8988T (cell line): ENCODE data around the gene RNASE8.

Experiments used
- DNase-seq: peaks from one replicate; pipeline ENCODE4 v3.0.0; 2011

The RNASE8 gene

DNA sequence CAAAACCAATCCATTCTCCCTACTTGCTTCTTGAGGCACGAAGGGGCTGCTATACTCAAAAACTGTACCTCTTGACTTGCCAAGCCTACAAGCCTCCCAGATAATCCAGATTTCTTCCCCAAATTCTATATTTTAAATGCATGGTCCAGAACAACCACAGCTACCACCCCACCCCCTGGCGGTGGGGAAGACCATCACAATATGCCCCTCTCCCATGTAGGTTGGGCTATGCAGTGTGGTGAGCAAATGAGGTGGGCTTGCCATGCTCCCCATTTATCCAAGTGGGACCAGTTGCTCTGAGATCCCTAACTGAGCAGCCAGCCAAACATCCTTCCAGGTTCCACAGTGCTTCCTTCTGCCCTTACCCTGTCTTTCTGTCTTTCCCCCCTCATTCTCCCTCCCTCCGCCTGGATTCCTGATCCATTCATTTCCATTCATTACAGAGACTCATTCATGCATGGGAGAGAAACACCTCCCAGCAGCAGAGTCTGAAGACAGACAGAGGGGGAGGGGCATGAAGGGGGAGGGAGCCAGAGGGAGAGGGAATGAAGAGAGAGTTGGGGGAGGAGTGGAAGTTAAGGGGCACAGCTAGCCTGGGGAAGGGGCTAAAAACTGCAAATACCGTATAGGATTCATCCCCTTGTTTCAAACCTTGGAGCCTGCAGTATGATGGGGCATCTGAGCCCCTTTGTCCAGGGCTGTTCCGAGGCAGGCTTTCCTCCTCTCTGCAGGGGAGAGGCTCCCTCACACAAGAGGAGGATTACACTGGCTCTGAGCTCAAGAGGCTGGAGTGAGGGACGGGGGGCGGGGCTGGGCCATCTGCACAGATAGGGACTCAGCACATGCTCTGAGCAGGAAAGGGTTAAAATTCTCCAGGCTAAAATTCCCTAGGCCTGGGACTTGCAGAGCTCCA, 36.4 kb downstream of the RNASE8 start:
- peak; percentile 26 for DNase-seq

DNA sequence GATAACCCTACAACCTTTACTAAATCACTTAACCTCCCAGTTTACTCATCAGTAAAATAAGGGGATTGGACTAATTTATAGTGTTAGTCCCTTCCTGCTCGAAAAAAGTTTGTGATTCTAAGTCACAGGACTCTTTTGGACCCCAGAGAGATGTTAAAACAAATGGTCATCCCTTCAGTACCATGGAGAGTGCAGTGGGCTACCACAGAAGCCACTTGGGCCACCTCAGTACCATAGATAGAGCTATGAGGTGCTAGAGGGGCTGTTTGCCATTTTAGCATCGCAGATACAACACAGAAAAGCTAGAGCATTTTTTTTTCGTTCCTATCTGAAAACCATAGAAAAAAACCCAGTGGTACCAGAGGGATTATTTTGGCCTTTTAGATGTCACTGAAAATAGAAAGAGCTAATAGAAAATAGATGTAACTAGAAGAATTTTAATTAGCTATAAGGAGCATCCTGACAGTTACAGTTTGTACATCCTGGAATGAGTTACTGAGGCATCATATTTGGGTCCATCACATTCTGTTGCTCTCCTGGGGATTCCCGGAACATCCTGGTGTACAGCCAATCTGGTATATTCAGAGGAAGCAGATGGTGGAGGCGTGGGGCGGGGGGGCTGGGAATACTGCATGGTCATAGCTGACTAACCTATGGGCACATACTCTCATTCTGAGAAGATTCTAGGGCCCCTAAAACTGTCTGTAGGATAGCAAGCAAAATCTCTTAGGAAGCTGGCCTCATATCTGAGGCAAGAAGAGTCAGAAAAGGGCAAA, 38.0 kb downstream of the RNASE8 start:
- DNase-seq, result peak; percentile 5

DNA sequence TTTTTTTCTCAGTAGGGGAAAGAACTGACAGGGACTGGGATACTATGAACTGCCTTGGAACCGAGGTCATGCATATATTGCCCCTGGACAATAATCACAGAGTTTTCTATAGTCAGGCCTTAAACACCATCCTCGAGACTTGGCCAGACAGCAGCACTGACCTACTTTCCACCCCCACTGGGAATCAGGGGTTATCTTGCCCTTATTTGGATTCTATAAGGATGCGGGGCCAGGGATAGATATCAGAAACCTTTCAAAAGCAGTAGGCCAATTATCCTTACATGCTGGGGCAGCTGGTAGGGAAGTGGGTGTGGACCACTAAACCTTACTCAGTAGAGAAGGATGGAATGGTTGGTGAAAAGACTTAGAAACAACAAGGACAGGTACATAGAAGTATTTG, 38.8 kb downstream of the RNASE8 start:
- DNase-seq, result no peak

DNA sequence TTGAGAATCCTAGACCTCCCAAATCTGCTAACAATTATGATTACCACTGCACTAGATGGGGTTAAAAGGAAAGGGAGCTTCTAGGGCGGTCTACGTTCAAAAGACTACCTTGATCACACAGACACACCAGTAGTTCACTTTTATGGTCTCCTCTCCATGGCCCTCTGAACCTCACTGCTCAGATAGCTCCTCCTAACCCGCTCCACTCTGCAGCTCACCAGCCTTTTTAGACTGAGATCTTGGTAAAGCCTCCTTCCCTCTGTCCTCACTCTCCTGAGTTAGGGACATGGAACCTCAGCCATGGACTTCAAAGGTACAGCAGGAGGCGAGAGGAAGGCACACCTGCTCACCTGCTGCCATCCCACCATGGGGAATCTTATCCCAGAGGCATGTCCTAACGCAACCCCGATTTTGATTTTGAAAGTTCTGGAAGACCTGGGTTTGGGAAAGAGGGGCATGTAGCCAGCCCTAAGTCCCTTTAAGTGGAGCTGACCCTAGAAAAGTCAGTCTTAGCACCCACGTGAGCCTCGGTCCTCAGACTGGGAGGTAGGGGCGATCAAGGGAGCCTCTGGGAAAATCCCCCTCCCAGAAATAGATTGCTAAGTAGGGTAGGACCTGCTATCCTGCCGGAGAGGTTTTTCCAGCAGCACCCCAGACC, 39.5 kb downstream of the RNASE8 start:
- DNase-seq, result peak; percentile 9

DNA sequence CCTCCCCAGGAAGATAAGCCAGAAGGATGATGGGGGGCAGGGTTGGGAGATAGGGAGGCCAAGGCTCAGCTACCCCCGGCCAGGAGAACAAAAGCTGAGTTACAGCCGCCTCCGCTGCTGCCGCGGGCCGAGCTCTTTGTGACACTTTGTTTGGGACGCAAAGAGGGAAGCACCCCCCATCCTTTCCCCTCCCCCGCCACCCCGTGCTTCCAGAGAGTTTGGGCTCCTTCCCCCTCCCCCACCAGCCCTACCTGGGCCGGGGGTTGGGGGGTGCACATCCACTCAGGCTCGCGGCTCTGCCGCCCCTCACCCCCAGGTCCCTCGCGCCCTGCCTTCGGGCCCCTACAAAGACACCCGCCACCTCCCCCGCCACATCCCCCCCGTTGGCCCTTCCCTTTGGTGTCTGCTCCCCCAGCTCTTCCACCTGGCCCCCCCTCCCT, 40.0 kb downstream of the RNASE8 start:
- no peak for DNase-seq

DNA sequence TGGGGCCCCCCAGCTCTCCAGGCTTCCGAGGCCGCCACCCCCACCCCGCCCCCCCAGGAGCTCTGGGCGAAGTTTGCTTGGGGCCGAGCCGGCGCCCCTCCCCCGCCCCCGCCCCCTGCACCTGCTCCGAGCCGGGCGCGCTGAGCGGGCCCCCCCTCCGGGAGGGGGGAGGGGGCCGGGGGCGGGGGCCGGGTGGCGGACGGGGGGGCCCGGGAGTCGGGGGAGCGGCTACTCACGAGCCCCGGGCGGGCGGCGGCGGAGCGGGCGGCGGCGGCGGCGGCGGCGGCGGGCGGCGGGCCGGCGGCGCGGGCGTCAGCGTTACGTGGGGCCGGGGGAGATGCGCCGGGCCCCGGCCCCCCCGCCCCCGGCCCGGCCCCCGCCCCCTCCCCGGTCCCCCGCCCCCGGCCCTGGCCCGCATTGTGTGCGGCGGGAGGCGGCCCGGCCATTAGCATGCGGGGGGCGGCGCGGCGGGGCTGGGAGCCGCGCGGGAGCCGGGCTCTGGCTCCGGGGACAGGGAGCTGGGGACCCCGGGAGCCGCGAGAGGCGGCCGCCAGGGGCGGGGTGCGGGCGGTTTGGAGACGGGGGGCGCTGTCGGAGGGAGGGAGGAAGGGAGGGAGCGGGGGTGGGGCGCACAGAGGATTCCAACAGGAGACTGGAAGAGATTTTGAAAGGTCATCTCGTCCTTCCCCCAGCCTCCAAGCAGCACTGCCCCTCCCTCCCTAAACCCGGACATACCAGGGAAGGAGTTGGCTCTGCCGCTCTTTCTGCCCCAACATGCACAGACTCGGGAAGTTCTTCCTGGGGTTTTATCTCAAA, 40.7 kb downstream of the RNASE8 start, which contains the start of gene ZNF219:
Gene ZNF219, minus strand, starts transcription at position 580 of the 816 bp plus-strand sequence. CDS start 5,064 bp downstream, outside the sequence.
- DNase-seq, result no peak

DNA sequence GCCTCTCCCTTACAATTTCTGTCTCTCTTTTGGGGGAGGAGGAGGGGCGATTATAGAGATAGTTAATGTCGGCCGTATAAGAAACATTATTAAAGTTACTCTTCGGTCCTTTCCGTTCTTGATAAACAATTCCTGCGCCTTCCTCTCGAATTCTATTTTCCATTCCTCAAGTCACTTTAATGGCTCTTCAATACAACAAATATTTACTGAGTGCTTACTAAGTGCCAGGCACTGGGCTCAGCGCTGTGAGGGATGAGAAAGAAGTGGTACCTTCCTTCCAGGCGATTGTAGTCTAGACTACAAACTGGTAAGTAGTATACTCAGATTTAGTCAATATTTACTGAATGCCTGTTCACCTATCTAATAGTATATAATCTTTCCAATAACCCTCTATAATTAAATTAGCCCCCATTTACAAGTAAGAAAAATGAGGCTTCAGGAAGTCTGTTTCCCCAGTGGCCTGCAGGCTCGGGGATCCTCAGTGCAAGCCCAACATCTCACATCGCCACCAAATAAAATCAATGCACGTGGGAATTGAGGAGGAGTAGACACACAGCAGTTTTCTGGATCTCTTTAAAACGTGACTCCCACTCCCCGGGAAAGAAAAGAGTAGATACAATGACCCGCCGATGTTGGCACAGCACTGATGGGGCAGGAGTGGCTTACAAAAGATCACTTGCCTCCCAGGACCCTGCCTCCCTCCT, 41.4 kb downstream of the RNASE8 start:
- no peak for DNase-seq

DNA sequence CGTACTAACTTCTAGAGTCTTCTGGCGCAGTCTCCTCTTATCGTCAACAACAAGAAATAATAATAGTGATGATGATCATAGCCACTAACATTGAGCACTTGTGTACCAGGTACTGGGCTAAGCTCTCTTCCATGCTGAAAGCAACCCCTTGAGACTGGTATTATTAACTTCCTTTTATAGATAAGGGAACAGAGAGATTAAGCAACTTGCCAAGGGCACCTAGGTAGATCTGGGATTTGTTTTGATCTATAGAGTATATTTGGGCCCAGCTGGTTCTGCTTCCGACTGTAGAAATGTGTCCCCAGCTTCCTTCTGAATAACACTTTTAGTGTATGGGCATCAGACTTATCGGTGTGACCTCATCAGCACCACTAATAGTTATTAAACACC, 42.0 kb downstream of the RNASE8 start:
- no peak for DNase-seq

DNA sequence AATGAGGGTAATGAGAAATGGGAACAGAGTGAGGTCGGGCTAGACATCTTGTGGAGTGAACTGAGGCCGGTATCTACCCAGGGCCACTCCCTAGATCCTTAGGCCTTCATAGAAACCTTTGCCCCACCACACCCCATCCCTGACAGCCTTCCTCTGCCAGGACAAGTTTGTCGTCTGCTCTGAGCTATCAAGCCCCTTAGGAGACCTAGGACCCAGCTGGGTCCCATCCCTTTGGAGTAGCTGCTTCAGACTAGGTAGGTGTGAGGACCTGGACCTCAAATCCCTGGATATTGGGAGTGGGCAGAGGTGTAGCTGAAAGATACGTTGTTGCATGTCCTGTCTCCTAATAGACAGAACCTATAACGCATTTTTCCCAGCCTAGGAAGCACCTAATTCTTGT, 43.3 kb downstream of the RNASE8 start, which contains the start of gene TMEM253:
Gene TMEM253, plus strand, starts transcription at position 136 of the 400 bp plus-strand sequence. CDS start 278 bp downstream, outside the sequence.
- no peak for DNase-seq

DNA sequence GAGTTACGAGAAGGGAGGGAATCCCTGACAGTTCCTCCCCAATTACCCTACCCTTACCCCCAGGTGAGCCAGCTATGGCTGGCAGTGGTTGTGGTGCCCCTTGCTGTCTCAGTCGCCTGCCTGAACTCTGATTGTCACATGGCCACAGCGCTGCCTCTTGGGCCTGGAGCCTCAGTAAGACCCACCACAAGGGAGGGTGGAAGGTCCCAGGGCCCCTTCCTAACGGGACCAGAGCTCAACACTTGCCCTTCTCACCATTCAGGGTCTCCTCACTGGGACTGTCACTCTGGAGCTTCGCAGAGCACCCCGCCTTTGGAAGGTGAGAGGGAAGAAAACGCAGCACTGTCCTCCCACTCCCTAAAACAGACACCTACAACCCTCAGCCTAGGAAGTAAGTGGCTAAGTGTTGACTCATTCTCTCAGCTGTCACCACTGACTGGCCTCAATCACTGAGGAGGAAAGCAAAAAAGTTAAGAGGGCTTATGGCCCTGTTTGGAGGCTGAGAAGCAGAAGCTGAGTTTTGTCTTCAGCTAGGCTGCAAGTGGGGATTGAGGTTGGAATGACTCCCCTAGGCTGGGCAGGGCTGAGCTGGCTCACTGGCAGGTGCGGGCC, 44.3 kb downstream of the RNASE8 start:
- no peak for DNase-seq

DNA sequence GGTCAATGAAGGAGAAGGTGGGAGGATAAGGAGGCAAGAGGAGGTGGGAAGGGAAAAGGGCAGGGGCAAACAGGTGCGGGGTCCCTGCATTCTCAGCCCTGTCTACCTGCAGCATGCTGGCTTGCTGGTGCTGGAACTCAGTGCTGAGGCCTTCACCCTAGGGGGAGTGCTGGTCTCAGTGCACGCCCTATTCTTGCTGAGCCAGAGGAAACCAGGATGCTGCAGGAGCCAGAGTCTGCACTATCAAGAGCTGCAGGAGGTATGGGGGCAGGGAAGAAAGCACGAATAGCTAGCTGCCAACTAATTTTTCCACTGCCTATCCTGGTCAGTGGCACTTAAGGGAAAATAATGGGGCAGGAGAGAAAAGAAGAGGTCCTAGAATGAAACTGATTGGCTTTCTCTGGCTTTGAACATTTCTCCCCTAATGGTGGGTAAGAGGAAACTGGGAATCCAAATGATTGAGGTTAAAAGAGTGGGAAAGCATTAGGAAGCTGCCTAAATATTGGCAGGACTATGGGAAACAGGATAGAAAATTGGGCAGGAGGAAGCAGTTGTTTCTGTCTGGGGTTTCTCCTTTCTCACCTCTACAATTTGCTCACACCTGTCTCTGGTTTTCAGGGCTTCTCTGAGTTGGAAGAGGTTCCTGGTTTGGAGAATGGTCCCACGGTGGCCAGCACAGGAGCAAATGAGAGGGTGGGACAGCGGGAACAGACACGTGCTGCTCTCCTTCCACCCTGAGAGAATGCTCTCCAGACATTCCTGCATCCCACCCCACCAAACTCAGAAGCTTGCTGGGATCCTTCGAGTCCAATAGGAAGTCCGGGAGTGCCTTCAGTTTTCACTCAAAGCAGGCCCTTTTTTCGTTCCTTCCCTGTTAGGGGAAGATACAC, 45.1 kb downstream of the RNASE8 start:
- DNase-seq, result no peak

DNA sequence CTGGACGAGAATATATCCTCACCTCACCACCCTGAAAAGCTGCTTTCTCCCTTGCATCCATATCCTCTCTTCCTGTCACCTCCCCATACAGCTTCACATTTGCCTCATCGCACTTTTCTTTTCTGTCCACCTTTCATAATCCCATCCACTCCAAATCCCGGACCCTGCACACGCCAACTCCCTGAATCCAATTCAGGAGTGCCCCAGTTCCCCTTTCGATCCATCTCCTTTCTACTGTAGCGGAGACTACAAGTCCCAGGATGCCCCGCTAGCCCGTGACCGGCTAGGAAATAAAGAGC, 45.7 kb downstream of the RNASE8 start:
- DNase-seq, result no peak

DNA sequence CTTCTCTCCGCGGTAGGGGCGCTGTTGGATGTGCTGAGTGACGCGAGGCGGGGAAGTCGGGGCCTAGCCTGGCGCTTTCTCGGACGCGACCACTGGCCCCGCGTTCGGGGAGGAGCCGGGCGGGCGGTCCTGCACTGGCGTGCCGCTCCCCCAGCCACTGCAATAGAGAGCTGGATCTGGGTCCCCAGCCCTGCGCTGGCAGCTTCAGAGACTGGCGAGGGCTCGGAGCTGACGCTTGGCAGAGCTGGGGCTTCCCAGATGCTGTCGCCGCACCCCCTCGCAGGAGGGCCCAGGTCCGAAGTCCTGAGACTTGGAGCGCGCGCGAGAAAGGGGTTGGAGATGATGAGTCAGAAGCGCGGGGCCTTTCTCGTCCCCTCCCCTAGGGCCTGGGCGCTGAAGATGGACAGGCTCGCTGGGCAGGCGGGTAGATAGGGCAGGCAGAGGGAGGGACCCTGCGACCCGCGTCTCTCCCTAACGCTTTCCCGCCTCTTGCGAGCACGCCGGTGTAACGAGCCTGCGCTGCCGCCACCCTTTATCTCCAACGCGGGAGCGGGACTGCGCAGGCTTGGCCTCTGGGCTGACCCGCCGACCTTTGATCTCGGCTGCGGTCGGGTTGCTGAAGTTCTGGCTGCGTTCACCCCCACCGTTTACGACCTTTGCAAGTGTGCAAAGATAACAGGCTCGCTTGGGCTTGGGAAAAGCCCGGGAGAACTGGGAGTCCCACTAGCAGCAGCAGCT, 46.3 kb downstream of the RNASE8 start:
- peak; percentile 92 for DNase-seq

DNA sequence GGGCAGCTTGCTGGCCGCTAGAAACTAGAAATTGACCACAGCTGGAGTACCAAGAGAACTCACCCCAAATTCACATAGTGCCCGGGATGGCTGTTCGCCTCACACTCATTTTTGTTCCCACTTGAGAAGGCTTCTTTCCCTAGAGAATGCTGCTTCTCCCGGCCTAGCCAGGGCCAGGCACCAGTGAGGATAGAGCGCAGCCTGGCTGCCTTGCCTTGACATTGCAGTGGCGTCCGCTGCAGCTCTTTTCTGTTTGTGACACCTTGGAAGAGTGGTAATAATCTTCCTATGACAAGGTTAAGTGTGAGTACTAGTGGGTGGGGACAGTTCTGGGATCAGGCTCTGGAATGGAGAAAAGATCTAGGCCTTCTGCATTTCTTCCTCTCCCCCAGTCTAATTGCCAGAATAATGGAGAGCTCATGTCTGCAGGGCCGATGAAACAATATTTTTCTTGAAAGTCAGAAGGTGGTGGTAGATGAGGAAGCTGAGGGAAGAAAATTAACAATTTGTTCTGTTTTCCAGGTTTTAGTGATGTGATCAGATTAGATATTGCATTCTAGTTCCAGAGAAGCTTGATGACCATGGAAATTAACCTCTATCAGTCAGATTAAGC, 46.9 kb downstream of the RNASE8 start:
- DNase-seq, result no peak

DNA sequence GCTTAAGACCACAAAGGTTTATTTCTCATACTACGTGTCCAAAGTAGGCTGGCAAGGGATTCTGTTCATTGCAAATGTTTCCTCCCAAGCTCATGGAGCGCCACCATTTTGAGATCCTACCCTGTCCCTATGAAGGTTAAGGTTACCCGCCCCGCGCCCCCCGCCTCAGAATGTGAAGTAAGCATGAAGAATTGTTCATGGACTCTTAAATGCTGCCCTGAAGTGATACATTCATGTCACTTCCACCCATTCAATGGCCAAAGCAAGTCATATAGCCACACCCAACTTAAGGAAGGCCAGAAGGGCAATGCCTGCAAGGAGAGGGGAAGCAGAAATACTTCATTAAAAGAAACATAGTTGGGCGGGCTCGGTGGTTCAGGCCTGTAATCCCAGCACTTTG, 47.5 kb downstream of the RNASE8 start:
- DNase-seq, result no peak

DNA sequence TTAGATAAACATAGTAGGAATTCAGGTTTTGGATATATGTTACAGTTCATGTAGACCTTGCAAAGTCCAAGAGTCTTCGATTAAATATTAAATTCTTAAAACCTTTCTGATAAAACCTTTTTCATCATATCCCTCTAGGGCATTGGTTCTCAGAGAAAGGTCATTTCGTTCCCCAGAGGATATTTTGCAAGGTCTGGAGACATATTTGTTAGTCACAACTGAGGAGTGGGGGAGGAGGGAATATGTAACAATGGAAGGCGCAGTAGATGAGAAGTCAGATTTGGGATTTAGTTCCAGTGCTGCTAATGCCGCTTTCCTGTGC, 48.5 kb downstream of the RNASE8 start:
- no peak for DNase-seq

DNA sequence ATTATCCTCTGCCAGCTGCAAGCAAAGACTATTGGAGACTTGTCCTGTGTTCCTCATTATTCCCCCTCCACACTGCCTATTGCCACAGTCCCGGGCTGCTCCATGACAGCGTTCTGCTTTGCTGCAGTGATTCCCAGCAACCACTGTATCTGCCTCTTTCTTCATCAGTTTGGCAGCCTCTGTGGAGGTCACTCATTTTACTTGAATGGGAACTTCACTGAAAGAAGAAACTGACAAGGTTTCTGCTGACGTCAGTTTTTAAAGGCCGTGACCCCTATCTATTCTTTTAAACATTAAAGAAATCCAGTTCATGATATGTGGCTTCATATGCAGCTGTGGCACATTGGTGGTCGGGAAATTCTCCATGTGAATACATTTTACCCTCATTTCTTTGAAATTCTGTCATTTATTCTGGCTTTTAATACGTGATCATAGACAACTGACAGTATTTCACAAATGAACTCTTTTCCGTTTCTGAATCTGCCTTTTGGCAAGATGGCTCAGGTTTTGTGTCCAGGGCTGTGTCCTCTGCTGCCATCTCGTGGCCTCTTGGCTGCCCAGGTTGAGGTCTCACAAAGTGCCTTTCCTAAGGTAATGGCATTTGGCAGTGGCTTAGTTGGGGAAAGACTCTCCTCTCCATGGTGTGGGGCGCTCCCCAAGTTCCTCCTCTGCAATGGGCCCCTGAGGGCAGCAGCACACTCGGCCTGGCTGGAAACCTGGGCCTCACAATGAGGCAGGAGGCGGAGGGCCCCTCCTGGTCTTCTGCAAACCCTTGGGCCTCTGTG, 49.1 kb downstream of the RNASE8 start:
- no peak for DNase-seq

DNA sequence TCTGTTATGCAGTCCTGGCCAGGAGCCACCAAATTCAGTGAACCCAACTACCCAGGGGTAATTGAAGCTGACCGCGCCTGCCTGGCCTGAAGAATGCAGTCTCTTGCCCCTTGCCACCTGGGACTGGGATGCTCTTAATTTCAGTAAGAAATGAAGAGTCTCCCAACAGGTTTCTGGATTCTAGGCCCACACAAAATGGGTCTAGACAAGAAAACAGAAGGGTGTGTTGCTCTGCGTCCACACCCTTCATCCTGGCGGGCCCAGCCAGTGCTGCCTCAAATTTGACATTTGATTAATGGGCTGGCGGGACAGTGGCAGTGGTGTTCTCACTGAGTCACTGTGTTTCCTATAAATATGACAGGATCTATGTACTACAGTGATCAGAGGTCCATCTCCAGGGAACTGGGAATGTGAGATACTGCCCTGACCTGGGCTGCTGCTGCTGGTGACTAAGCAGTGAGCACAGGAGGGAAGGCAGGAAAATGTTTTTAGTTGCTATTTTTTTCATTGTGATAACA, 49.7 kb downstream of the RNASE8 start:
- no peak for DNase-seq
